MM.1S (cell line): Measurements from ENCODE around the gene NOX5.

Experiments
- DNase-seq: peaks from one replicate; pipeline ENCODE4 v3.0.0-alpha.2; 2015
- H2AFZ ChIP-seq: fragments of 300-600 bp; sonication (generic); 2 replicates; pipeline ENCODE4 v1.6.0; 2016; ENCODE audit warnings: antibody characterized with exemption, low read length
- H3F3A ChIP-seq: fragments of 300-600 bp; sonication (generic); 2 replicates; pipeline ENCODE4 v1.6.1; 2016; ENCODE audit warnings: mild to moderate bottlenecking, antibody characterized with exemption, low read length, moderate library complexity, mixed read lengths; ENCODE audit not compliant: insufficient read depth
- H3K27ac ChIP-seq: fragments of 300-600 bp; sonication (generic); 2 replicates; pipeline ENCODE4 v1.5.1; 2016; ENCODE audit warnings: mild to moderate bottlenecking, low read length
- H3K27me3 ChIP-seq: fragments of 300-600 bp; sonication (generic); replicated peaks from 2 replicates; pipeline ENCODE4 v1.6.0; 2016; ENCODE audit warnings: low read length; ENCODE audit not compliant: insufficient read depth
- H3K36me3 ChIP-seq: fragments of 300-600 bp; sonication (generic); replicated peaks from 2 replicates; pipeline ENCODE4 v1.6.1; 2016; ENCODE audit warnings: mild to moderate bottlenecking, low read length, mixed read lengths; ENCODE audit not compliant: insufficient read depth
- H3K4me1 ChIP-seq: fragments of 300-600 bp; sonication (generic); 2 replicates; pipeline ENCODE4 v1.6.1; 2016; ENCODE audit warnings: low read length, mixed read lengths
- H3K4me2 ChIP-seq: fragments of 300-600 bp; sonication (generic); 2 replicates; pipeline ENCODE4 v1.6.0; 2016; ENCODE audit warnings: low read depth, low read length
- H3K4me3 ChIP-seq: fragments of 300-600 bp; sonication (generic); 2 replicates; pipeline ENCODE4 v1.5.1; 2016; ENCODE audit warnings: low read length, mixed read lengths
- H3K79me2 ChIP-seq: fragments of 300-600 bp; sonication (generic); 2 replicates; pipeline ENCODE4 v1.6.1; 2016; ENCODE audit warnings: mixed run types, low read length, mixed read lengths
- H3K9ac ChIP-seq: fragments of 300-600 bp; sonication (generic); 2 replicates; pipeline ENCODE4 v1.6.1; 2016; ENCODE audit warnings: low read length, mixed read lengths
- H3K9me2 ChIP-seq: fragments of 300-600 bp; sonication (generic); replicated peaks from 2 replicates; pipeline ENCODE4 v1.6.1; 2016; ENCODE audit warnings: mild to moderate bottlenecking, low read length, mixed read lengths; ENCODE audit not compliant: insufficient read depth
- H3K9me3 ChIP-seq: fragments of 300-600 bp; sonication (generic); replicated peaks from 2 replicates; pipeline ENCODE4 v1.6.1; 2016; ENCODE audit warnings: mild to moderate bottlenecking, low read length, mixed read lengths; ENCODE audit not compliant: insufficient read depth
- H4K20me1 ChIP-seq: fragments of 300-600 bp; sonication (generic); 2 replicates; pipeline ENCODE4 v1.6.1; 2016; ENCODE audit warnings: mild to moderate bottlenecking, low read length, moderate library complexity, mixed read lengths; ENCODE audit not compliant: insufficient read depth
- CTCF ChIP-seq: fragments of 300-600 bp; sonication (generic); IDR thresholded peaks from 2 replicates; pipeline ENCODE4 v1.5.1; 2016; ENCODE audit warnings: antibody characterized with exemption, low read length, mixed read lengths
- EZH2 ChIP-seq: fragments of 300-600 bp; sonication (generic); optimal IDR thresholded peaks from 2 replicates; pipeline ENCODE3; 2017; ENCODE audit warnings: low read depth, mild to moderate bottlenecking, antibody characterized with exemption, low read length, mixed read lengths
- EZH2phosphoT487 ChIP-seq: fragments of 300-600 bp; sonication (generic); IDR thresholded peaks from 2 replicates; pipeline ENCODE4 v1.6.1; 2018; ENCODE audit warnings: antibody characterized with exemption, low read length

The NOX5 gene

DNA sequence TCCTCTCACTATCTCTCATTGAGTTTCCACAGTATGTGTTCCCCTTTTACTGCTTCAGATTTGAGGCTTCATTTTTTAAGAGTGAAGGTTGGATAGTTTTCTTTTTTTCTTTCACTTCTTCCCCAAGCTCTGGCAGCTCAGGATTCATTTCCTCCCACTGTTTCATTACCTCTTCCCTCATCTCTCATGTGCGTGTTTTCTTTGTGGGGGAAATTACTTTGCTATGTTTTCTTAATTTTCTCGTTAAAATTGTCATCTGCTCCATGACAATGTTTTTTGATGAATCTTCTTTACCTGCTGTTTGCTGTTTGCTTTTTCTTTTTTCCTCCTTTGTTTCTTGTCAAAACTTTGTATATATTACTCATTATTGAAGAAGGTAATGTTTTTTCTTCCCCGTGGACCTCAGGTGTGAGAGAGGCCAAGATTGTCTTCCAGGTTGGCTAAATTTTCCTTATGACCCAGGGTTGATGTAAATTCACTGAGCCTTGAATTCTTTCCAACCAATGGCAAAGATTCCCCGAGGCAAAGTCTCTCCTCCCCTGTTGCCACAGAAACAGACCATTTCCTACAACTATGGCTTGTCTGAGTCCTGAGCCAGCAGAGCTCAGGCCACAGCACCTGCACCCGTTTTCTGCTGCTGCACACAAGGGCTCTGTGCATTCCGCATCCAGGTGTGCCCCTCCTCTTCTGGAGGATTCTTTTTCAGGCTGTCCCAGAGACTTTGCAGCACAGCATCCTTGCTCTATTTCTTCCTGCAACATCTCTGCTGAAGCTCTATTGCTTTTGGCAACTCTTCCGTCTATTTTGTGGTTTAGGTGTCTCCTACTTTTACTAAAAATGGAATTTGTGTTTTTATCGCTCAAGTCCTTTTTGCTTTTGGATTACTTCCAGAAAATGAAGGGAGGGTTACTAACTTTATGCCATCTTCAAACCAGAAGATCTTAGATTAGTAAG, 66.1 kb downstream of the NOX5 start:
- no peak for DNase-seq
- H2AFZ ChIP-seq, result no peak overlapping the region
- no peaks in the 10 kb centered on the region for H3K9me2 ChIP-seq
- H3K4me1 ChIP-seq, result no peaks in the 10 kb centered on the region
- H3K4me3 ChIP-seq, result no peak overlapping the region
- H3K4me2 ChIP-seq, result no peak overlapping the region
- H3K27ac ChIP-seq, result no peak overlapping the region
- no peaks in the 10 kb centered on the region for H3F3A ChIP-seq
- no peaks in the 10 kb centered on the region for H3K79me2 ChIP-seq
- no peak overlapping the region for H3K9ac ChIP-seq
- no peaks in the 10 kb centered on the region for H3K36me3 ChIP-seq
- H3K9me3 ChIP-seq, result no peaks in the 10 kb centered on the region
- no peaks in the 10 kb centered on the region for H4K20me1 ChIP-seq
- TF ChIP-seq EZH2 (no peak), EZH2phosphoT487 (no peak), CTCF (no peak)
- H3K27me3 ChIP-seq, result no peaks in the 10 kb centered on the region

- no peak overlapping the region for H3K4me3 ChIP-seq
- no peaks in the 10 kb centered on the region for H3K4me1 ChIP-seq
- H2AFZ ChIP-seq, result no peak overlapping the region
- H3K9me3 ChIP-seq, result no peaks in the 10 kb centered on the region
- DNase-seq, result no peak
- H3K27me3 ChIP-seq, result no peaks in the 10 kb centered on the region
- no peaks in the 10 kb centered on the region for H3K9me2 ChIP-seq
- no peaks in the 10 kb centered on the region for H4K20me1 ChIP-seq
- H3K4me2 ChIP-seq, result no peak overlapping the region
- H3K36me3 ChIP-seq, result no peaks in the 10 kb centered on the region
- TF ChIP-seq CTCF (no peak), EZH2phosphoT487 (no peak), EZH2 (no peak)
- no peaks in the 10 kb centered on the region for H3F3A ChIP-seq
- H3K9ac ChIP-seq, result no peak overlapping the region
- no peak overlapping the region for H3K27ac ChIP-seq
- no peaks in the 10 kb centered on the region for H3K79me2 ChIP-seq
These were observed 67.0 kb downstream of the NOX5 start for GRCh38 chr15:69081310-69082004.

DNA sequence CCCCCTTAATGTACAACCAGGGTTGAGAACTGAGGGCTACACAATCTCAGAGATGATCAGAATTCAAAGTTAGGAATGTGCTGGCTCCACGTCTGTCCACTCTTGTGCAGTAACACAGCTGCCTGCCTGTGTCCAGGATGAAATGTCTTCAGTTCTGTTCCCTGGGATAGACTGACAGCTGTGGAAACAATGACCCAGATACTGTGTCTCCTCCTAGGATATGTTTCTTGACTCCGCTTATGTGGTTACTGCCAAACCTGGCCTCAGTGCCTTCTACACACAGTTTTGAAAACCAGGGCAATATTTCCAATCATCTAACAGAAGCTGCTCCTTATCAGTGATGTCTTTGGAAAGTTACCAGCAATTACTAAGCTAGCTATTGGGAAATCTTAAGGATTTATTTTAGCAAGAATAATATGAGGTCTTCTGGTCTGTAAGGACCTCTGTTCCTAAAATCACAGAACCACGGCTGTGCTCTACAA, 67.6 kb downstream of the NOX5 start:
- no peaks in the 10 kb centered on the region for H3K27me3 ChIP-seq
- no peak overlapping the region for H3K27ac ChIP-seq
- H2AFZ ChIP-seq, result no peak overlapping the region
- no peaks in the 10 kb centered on the region for H3K9me3 ChIP-seq
- DNase-seq, result no peak
- H3K9me2 ChIP-seq, result no peaks in the 10 kb centered on the region
- H3K9ac ChIP-seq, result no peak overlapping the region
- no peaks in the 10 kb centered on the region for H4K20me1 ChIP-seq
- no peaks in the 10 kb centered on the region for H3K4me1 ChIP-seq
- H3K79me2 ChIP-seq, result no peaks in the 10 kb centered on the region
- no peak overlapping the region for H3K4me2 ChIP-seq
- H3F3A ChIP-seq, result no peaks in the 10 kb centered on the region
- no peaks in the 10 kb centered on the region for H3K36me3 ChIP-seq
- H3K4me3 ChIP-seq, result no peak overlapping the region
- TF ChIP-seq EZH2phosphoT487, result no peak
- no peak for TF ChIP-seq EZH2
- no peak for TF ChIP-seq CTCF
